SU-DHL-6 (cell line): ENCODE results near the gene GRM8.

Experiments used
- H2AFZ ChIP-seq: fragments of 200-600 bp; sonication (generic); 2 replicates; pipeline ENCODE4 v1.6.1; 2014; ENCODE audit warnings: low read depth, mild to moderate bottlenecking, moderate library complexity, mixed read lengths, antibody characterized with exemption, low read length; ENCODE audit not compliant: severe bottlenecking
- H3F3A ChIP-seq: fragments of 200-600 bp; shearing (Covaris generic); 2 replicates; pipeline ENCODE4 v1.6.0; 2016; ENCODE audit warnings: antibody characterized with exemption, mild to moderate bottlenecking; ENCODE audit not compliant: insufficient read depth
- H3K27ac ChIP-seq: fragments of 200-600 bp; sonication (generic); 2 replicates; pipeline ENCODE4 v1.5.1; 2016; ENCODE audit warnings: low read depth, mild to moderate bottlenecking, low read length, moderate library complexity, mixed read lengths
- H3K27me3 ChIP-seq: fragments of 200-600 bp; sonication (generic), shearing (Covaris generic); 2 replicates; pipeline ENCODE4 v1.6.0; 2014; ENCODE audit warnings: mild to moderate bottlenecking, low read length
- H3K36me3 ChIP-seq: fragments of 200-600 bp; sonication (generic); 2 replicates; pipeline ENCODE4 v1.6.1; 2014; ENCODE audit warnings: mild to moderate bottlenecking, low read length, mixed read lengths
- H3K4me2 ChIP-seq: fragments of 300-600, 200-600 bp; shearing (Covaris generic), sonication (generic); 2 replicates; pipeline ENCODE4 v1.6.0; 2014; ENCODE audit warnings: low read length, low read depth, mild to moderate bottlenecking; ENCODE audit not compliant: poor library complexity, severe bottlenecking
- H3K4me3 ChIP-seq: fragments of 200-600 bp; sonication (generic); 2 replicates; pipeline ENCODE4 v1.5.1; 2014; ENCODE audit warnings: antibody characterized with exemption, low read length, mild to moderate bottlenecking, mixed read lengths; ENCODE audit not compliant: insufficient read depth, poor library complexity, severe bottlenecking
- H3K79me2 ChIP-seq: fragments of 200-600 bp; sonication (generic); 2 replicates; pipeline ENCODE4 v1.6.1; 2014; ENCODE audit warnings: mild to moderate bottlenecking, low read length, moderate library complexity; ENCODE audit not compliant: insufficient read depth
- H3K9ac ChIP-seq: fragments of 200-600 bp; sonication (generic); 2 replicates; pipeline ENCODE4 v1.7.0; 2014; ENCODE audit warnings: mild to moderate bottlenecking, low read length
- H3K9me2 ChIP-seq: fragments of 200-600 bp; sonication (generic); replicated peaks from 2 replicates; pipeline ENCODE4 v1.6.1; 2014; ENCODE audit warnings: low read length; ENCODE audit not compliant: insufficient read depth
- H3K9me3 ChIP-seq: fragments of 200-600 bp; sonication (generic); 2 replicates; pipeline ENCODE4 v1.6.1; 2014; ENCODE audit warnings: low read length, mixed read lengths; ENCODE audit not compliant: insufficient read depth
- H4K20me1 ChIP-seq: fragments of 200-600 bp; sonication (generic); 2 replicates; pipeline ENCODE4 v1.6.1; 2014; ENCODE audit warnings: low read depth, mild to moderate bottlenecking, antibody characterized with exemption, low read length, moderate library complexity, mixed read lengths
- EZH2phosphoT487 ChIP-seq: fragments of 200-600 bp; sonication (generic), shearing (Covaris generic); conservative IDR thresholded peaks from 2 replicates; pipeline ENCODE4 v1.6.1; 2018; ENCODE audit warnings: mild to moderate bottlenecking, antibody characterized with exemption, low read length, moderate library complexity, mixed read lengths
- TF ChIP-seq, protein P1 (sequence below): fragments of 200-600 bp; sonication (generic); IDR thresholded peaks from one replicate; pipeline ENCODE4 v1.5.1; 2017; ENCODE audit warnings: antibody characterized with exemption, mild to moderate bottlenecking, low read length, moderate library complexity; ENCODE audit not compliant: insufficient read depth, poor library complexity, severe bottlenecking

The GRM8 gene

DNA sequence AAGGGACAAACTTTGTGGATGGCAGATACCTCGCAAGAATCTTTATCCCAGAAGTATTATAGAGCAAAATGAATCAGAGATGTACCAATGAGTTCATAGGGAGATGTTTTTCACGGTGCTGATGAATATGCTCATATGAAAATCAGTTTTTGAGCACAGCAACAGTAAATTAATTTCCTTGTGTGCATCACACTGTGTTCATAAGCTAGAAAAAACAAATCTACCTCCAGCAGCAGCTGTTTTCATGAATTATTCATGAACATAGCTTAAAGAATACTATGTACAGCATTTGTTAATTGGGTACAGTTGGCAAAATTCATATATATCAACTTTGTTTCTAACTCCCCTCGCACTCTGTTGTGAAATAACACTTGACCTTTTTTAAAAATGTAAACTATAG is 809.8 kb downstream of the GRM8 start:
- H3K36me3 ChIP-seq: no peaks in the 10 kb centered on the region
- no peak overlapping the region for H3K4me2 ChIP-seq
- no peaks in the 10 kb centered on the region; the same call in 1 of the 2 replicates for H3K9me2 ChIP-seq
- no peaks in the 10 kb centered on the region for H4K20me1 ChIP-seq
- H3K9me3 ChIP-seq: no peaks in the 10 kb centered on the region
- no peak for TF ChIP-seq EZH2phosphoT487
- TF ChIP-seq, protein P1, sequence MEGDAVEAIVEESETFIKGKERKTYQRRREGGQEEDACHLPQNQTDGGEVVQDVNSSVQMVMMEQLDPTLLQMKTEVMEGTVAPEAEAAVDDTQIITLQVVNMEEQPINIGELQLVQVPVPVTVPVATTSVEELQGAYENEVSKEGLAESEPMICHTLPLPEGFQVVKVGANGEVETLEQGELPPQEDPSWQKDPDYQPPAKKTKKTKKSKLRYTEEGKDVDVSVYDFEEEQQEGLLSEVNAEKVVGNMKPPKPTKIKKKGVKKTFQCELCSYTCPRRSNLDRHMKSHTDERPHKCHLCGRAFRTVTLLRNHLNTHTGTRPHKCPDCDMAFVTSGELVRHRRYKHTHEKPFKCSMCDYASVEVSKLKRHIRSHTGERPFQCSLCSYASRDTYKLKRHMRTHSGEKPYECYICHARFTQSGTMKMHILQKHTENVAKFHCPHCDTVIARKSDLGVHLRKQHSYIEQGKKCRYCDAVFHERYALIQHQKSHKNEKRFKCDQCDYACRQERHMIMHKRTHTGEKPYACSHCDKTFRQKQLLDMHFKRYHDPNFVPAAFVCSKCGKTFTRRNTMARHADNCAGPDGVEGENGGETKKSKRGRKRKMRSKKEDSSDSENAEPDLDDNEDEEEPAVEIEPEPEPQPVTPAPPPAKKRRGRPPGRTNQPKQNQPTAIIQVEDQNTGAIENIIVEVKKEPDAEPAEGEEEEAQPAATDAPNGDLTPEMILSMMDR: no peak
- H3K4me3 ChIP-seq: no peak overlapping the region
- no peaks in the 10 kb centered on the region for H3K27me3 ChIP-seq
- H2AFZ ChIP-seq: no peak overlapping the region
- H3K9ac ChIP-seq: no peak overlapping the region
- H3K79me2 ChIP-seq: no peaks in the 10 kb centered on the region
- H3F3A ChIP-seq: no peaks in the 10 kb centered on the region
- H3K27ac ChIP-seq: no peak overlapping the region

- H3K79me2 ChIP-seq: no peaks in the 10 kb centered on the region
- TF ChIP-seq, protein P1: no peak
- no peak for TF ChIP-seq EZH2phosphoT487
- H3K4me2 ChIP-seq: no peak overlapping the region
- H2AFZ ChIP-seq: no peak overlapping the region
- no peaks in the 10 kb centered on the region for H3K9me3 ChIP-seq
- H3K27me3 ChIP-seq: no peaks in the 10 kb centered on the region
- H3F3A ChIP-seq: no peaks in the 10 kb centered on the region
- no peak overlapping the region for H3K4me3 ChIP-seq
- H3K27ac ChIP-seq: no peak overlapping the region
- H4K20me1 ChIP-seq: no peaks in the 10 kb centered on the region
- no peaks in the 10 kb centered on the region; the same call in 1 of the 2 replicates for H3K9me2 ChIP-seq
- H3K36me3 ChIP-seq: no peaks in the 10 kb centered on the region
- H3K9ac ChIP-seq: no peak overlapping the region
Measured at GRCh38 chr7:126441745-126442144, 811.0 kb downstream of the GRM8 start.

DNA sequence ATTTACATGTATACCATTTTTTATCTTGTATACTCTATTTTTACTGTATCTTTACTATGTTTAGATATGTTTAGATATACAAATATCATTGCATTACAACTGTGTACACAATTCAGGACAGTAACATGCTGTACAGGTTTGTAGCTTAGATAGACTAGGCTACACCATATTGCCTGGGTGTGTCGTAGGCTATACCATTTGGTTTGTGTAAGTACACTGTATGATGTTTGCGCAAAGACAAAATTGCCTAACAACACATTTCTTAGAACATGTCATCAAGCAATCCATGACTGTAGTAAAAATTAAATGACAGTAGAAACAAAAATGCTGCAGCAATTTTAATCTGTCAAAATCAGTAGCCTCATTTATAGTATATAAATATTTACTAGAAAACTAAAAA is 812.2 kb downstream of the GRM8 start:
- Histone ChIP-seq H3F3A (no peaks in the 10 kb centered on the region), H3K9me3 (no peaks in the 10 kb centered on the region), H3K36me3 (no peaks in the 10 kb centered on the region), H3K9me2 (no peaks in the 10 kb centered on the region; the same call in 1 of the 2 replicates), H3K4me3 (no peak overlapping the region), H3K27me3 (no peaks in the 10 kb centered on the region), H3K9ac (no peak overlapping the region), H2AFZ (no peak overlapping the region), H3K79me2 (no peaks in the 10 kb centered on the region), H3K4me2 (no peak overlapping the region), H4K20me1 (no peaks in the 10 kb centered on the region), H3K27ac (no peak overlapping the region)
- no peak for TF ChIP-seq EZH2phosphoT487
- TF ChIP-seq, protein P1: no peak
